ENCODE results near the gene ADARB1.

GRCh38 chr21:45087022-45087823, 12.8 kb downstream of the ADARB1 start:
- TF ChIP-seq CTCF (IDR thresholded peaks at IDR 0.05) (no peak), POLR2A (IDR thresholded peaks at IDR 0.05) (no peak)

All from ovary (tissue), 3 donors.